Measurements from ENCODE around the gene GARRE1. TPM values are rescaled to one million over a fixed set of nuclear protein-coding genes. Genes with fewer than 3 reads are reported as not detected.

The GARRE1 gene
- total RNA-seq, 1 donor from 2014 or later = 20.1 TPM

- Mint-ChIP-seq H3K4me3 (ENCODE audit: unreplicated experiment) (no peak overlapping the region), H3K27me3 (ENCODE audit: low read depth, unreplicated experiment) (no peaks in the 10 kb centered on the region), H3K27ac (ENCODE audit: unreplicated experiment) (no peak overlapping the region), H3K36me3 (ENCODE audit: low read depth, unreplicated experiment) (peaks cover 6% of the 10 kb centered on the region), H3K4me1 (ENCODE audit: low read depth, unreplicated experiment) (peaks cover 18% of the 10 kb centered on the region), H3K9me3 (ENCODE audit: unreplicated experiment) (no peaks in the 10 kb centered on the region)
- peaks cover 86% of the 10 kb centered on the region for H3K79me2 ChIP-seq (ENCODE audit: insufficient read depth, low read length)
- H3K36me3 ChIP-seq (ENCODE audit: insufficient read depth, low read length) = peaks cover 3% of the 10 kb centered on the region
- H3K27ac ChIP-seq (ENCODE audit: low read depth, low read length) = peak overlapping the region; percentile 55
- H3K4me3 ChIP-seq (ENCODE audit: insufficient read depth, low read depth, low read length) = no peak overlapping the region
- H4K20me1 ChIP-seq (ENCODE audit: insufficient read depth, low read length) = peaks cover 3% of the 10 kb centered on the region
- peak overlapping the region; percentile 17 for H3K9ac ChIP-seq (ENCODE audit: low read length)
- H2AFZ ChIP-seq (ENCODE audit: low read depth, low read length) = no peak overlapping the region
- peaks cover 22% of the 10 kb centered on the region for H3K4me1 ChIP-seq (ENCODE audit: insufficient read depth, low read length)
- no peak for DNase-seq (ENCODE audit: low read depth)
- FAIRE-seq = no peak
- H3K27me3 ChIP-seq (ENCODE audit: insufficient read depth, low read length) = no peaks in the 10 kb centered on the region
- TF ChIP-seq EZH2 (IDR thresholded peaks at IDR 0.05; ENCODE audit: insufficient read depth, low read length) = no peak
- TF ChIP-seq CTCF (IDR thresholded peaks at IDR 0.05; ENCODE audit: insufficient read depth, low read depth, low read length) = no peak
- no peaks in the 10 kb centered on the region for H3K9me3 ChIP-seq (ENCODE audit: insufficient read depth, low read depth, low read length)
- peak overlapping the region; percentile 80 for H3K4me2 ChIP-seq (ENCODE audit: low read length)
Measured at GRCh38 chr19:34261334-34262109, 7.2 kb downstream of the GARRE1 start.

- Mint-ChIP-seq H3K27me3 (ENCODE audit: low read depth, unreplicated experiment) (no peaks in the 10 kb centered on the region), H3K36me3 (ENCODE audit: low read depth, unreplicated experiment) (peaks cover 6% of the 10 kb centered on the region), H3K4me3 (ENCODE audit: unreplicated experiment) (no peak overlapping the region), H3K27ac (ENCODE audit: unreplicated experiment) (no peak overlapping the region), H3K4me1 (ENCODE audit: low read depth, unreplicated experiment) (peaks cover 21% of the 10 kb centered on the region), H3K9me3 (ENCODE audit: unreplicated experiment) (no peaks in the 10 kb centered on the region)
- no peak overlapping the region for H3K4me3 ChIP-seq (ENCODE audit: insufficient read depth, low read depth, low read length)
- no peaks in the 10 kb centered on the region for H3K27me3 ChIP-seq (ENCODE audit: insufficient read depth, low read length)
- H3K79me2 ChIP-seq (ENCODE audit: insufficient read depth, low read length) = peaks cover 83% of the 10 kb centered on the region
- H3K36me3 ChIP-seq (ENCODE audit: insufficient read depth, low read length) = peaks cover 3% of the 10 kb centered on the region
- H3K4me2 ChIP-seq (ENCODE audit: low read length) = no peak overlapping the region
- TF ChIP-seq EZH2 (IDR thresholded peaks at IDR 0.05; ENCODE audit: insufficient read depth, low read length) = no peak
- no peak for TF ChIP-seq CTCF (IDR thresholded peaks at IDR 0.05; ENCODE audit: insufficient read depth, low read depth, low read length)
- no peak for DNase-seq (ENCODE audit: low read depth)
- H3K27ac ChIP-seq (ENCODE audit: low read depth, low read length) = no peak overlapping the region
- H3K4me1 ChIP-seq (ENCODE audit: insufficient read depth, low read length) = peaks cover 18% of the 10 kb centered on the region
- FAIRE-seq = no peak
- H3K9ac ChIP-seq (ENCODE audit: low read length) = no peak overlapping the region
- no peaks in the 10 kb centered on the region for H3K9me3 ChIP-seq (ENCODE audit: insufficient read depth, low read depth, low read length)
- peaks cover 3% of the 10 kb centered on the region for H4K20me1 ChIP-seq (ENCODE audit: insufficient read depth, low read length)
- H2AFZ ChIP-seq (ENCODE audit: low read depth, low read length) = no peak overlapping the region
Measured at GRCh38 chr19:34263745-34264237, 9.4 kb downstream of the GARRE1 start.

- H3K79me2 ChIP-seq (ENCODE audit: insufficient read depth, low read length) = peaks cover 82% of the 10 kb centered on the region
- Mint-ChIP-seq H3K27ac (ENCODE audit: unreplicated experiment) (peak overlapping the region; percentile 58), H3K4me1 (ENCODE audit: low read depth, unreplicated experiment) (peaks cover 31% of the 10 kb centered on the region)
Measured at GRCh38 chr19:34265221-34265650, 10.9 kb downstream of the GARRE1 start.

More at GRCh38 chr19:34265221-34265650, 10.9 kb downstream of the GARRE1 start:
- H3K36me3 ChIP-seq (ENCODE audit: insufficient read depth, low read length) = peaks cover 3% of the 10 kb centered on the region
- no peaks in the 10 kb centered on the region for H3K9me3 ChIP-seq (ENCODE audit: insufficient read depth, low read depth, low read length)
- Mint-ChIP-seq H3K27me3 (ENCODE audit: low read depth, unreplicated experiment) (no peaks in the 10 kb centered on the region), H3K9me3 (ENCODE audit: unreplicated experiment) (no peaks in the 10 kb centered on the region), H3K4me3 (ENCODE audit: unreplicated experiment) (no peak overlapping the region), H3K36me3 (ENCODE audit: low read depth, unreplicated experiment) (peaks cover 8% of the 10 kb centered on the region)
- peaks cover 3% of the 10 kb centered on the region for H4K20me1 ChIP-seq (ENCODE audit: insufficient read depth, low read length)
- FAIRE-seq (no peak), DNase-seq (ENCODE audit: low read depth) (no peak)
- no peak overlapping the region for H3K9ac ChIP-seq (ENCODE audit: low read length)
- H3K4me1 ChIP-seq (ENCODE audit: insufficient read depth, low read length) = peaks cover 31% of the 10 kb centered on the region
- no peak for TF ChIP-seq CTCF (IDR thresholded peaks at IDR 0.05; ENCODE audit: insufficient read depth, low read depth, low read length)
- no peak for TF ChIP-seq EZH2 (IDR thresholded peaks at IDR 0.05; ENCODE audit: insufficient read depth, low read length)
- no peak overlapping the region for H3K4me2 ChIP-seq (ENCODE audit: low read length)
- no peak overlapping the region for H3K4me3 ChIP-seq (ENCODE audit: insufficient read depth, low read depth, low read length)
- no peak overlapping the region for H2AFZ ChIP-seq (ENCODE audit: low read depth, low read length)
- H3K27me3 ChIP-seq (ENCODE audit: insufficient read depth, low read length) = no peaks in the 10 kb centered on the region
- no peak overlapping the region for H3K27ac ChIP-seq (ENCODE audit: low read depth, low read length)
